ENCODE results near the gene MYG1.
A peak's percentile ranks its signal among the peaks of the same experiment; 100 is the strongest.
"Not testable (repeated sequence)": the region's sequence is repeated elsewhere in the genome, so short reads cannot be mapped to it uniquely, and the experiment has no call there.

The MYG1 gene

DNA sequence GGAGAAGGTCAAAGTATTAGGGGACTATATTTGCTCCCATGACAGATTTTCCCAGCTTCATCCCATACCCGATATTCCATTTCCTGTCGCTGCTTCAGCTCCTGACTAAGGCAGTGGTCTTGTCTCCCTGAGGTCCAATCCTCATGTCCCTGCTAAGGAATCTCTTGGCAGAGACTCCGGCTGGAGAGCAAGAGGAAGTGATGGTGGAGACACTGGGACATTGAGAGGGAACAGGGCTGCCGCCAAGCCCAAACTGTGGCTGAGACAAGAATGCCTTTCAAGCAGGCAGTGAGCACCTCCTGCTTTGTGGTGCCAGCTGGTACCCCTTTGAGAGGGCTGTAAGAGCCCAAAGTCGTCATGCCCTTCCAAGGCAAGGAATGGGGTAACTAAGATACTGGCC, 31.2 kb downstream of the MYG1 start:
- no peak for DNase-seq

DNA sequence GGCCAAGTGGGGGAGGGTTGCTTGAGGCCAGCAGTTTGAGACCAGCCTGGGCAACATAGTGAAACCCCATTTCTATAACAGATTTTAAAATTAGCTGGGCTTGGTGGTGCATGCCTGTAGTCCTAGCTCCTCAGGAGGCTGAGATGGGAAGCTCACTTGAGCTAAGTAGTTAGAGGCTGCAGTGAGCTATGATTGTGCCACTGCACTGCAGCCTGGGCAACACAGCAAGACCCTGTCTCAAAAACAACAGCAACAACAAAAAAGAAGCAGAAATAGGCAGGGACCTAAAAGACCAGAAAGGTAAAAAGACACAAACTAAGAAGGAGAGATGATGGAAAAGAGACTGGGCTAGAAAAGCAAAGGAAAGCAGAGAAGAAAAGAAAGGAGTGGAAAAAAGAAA, 32.8 kb downstream of the MYG1 start:
- DNase-seq: not testable (repeated sequence)

DNA sequence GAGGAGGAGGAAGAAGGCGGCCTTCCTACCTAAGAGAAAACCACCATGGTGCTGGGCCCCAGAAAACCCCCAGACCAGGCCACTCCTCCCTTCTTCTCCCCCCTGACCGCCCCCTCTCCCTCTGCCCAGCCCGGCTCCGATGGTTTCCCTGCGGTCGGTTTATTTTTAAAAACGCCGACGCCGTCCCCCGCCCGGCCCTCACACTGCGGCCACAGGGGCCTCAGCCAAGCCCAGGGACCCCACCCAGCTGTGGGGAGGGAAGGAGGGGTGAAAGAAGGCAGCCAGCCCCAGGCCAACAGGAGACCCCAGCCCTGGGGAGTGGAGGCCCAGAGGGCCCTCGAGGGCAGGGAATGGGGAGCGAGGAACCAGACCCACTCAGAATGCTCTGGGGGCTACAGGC, 33.2 kb downstream of the MYG1 start:
- no peak for DNase-seq

DNA sequence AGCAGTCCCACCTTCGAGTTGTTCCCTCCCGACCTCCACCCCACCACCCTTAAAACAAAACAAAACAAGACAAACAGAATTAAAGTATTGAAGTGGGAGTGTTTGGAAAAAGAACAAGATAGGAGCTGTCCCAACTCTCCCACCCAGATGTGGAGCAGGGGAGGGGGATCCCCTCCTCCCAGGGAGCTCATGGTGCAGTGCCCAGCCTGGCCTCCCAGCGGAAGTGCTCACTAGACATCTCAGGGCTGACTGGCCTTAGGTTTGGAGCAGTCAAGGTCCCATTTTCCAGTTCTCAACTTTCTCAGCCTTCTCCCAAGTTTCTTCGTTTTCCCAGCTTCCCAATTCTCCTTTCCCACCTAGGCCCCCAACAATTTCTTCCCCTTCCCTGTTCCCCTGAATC, 33.8 kb downstream of the MYG1 start:
- DNase-seq: no peak

DNA sequence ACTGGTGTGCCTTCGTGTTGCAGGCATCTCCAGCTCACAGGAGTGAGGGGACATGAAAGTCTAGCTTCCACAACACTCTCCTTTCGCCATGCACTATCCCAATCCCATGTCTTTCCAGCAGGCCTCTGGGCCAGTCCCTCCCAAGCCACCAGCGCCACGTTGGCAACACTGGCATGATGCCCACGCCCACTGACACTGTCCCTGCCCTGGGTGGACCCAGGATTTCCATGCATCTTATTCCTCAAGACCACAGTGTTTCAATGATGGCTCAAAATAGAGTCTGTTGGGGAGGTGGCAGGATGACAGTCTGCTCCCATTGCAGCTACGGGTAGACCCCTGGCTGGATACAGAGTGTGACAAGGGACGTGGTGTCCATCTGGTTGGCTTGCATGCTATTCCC, 34.4 kb downstream of the MYG1 start:
- no peak for DNase-seq

DNA sequence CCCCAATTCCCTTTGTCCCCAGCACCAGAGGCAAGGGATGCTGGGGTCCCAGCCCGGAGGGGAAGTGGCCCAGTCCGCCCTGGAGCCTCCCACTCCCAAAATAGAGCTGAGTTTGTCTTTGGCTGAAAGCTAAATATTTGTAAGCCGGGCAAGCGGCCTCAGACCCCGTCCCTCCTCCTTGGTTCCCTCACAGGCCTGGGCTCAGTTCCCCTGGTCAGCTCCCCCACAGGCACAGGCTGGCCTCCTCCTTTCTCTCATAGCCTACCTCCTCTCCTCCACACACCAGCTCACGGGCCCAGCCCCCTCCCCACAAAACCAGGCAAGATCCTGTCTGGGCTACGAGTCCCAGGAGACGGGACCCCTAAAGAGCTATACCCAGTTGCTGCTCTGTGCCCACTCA, 35.3 kb downstream of the MYG1 start:
- DNase-seq: no peak

DNA sequence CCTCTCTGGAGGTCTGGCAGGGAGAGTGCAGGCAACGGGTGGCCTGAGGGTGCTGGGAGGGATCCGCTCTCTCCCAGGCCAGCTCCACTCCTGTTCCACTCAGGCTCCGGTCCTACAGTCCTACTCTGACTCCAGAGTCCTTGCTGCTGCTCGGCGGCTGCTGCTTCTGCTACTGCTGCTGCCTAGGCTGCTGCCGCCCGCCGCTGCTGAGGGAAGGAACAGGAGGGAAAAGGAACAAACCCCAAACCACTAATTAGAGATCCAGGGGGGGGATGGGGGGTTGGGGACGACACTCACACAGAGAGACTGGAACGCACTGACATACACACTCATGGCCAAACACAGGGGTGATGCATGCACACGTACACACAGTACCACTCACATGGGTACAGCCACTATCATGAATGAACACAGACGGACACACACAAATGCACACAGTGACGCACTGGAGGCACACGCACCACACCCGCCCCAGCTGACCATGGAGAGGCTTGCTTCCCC, 36.7 kb downstream of the MYG1 start, which contains the start of gene SP7:
TSS of gene SP7 (minus strand) at position 174 of the 501 bp plus-strand sequence. CDS start 708 bp downstream, outside the sequence.
- no peak for DNase-seq

DNA sequence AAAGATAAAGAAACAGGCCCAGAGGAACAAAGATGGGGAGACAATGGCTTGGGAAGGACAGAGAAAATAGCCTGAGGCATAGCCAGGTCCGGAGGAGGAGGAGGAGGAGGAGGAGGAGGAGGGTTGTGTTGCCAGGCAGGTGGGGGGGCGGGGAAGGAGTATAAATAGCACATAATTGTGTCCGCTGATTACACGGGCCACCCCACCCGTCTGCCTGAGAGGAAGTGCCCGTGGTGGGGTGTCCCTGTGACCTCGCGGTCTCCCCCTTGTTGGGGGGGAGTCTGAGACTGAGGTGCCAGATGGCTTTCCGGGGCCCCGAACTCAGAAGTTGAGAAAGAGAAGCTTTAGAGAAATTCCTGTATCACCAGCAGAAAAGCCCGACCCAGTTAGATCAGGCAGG, 38.5 kb downstream of the MYG1 start:
- DNase-seq: no peak

DNA sequence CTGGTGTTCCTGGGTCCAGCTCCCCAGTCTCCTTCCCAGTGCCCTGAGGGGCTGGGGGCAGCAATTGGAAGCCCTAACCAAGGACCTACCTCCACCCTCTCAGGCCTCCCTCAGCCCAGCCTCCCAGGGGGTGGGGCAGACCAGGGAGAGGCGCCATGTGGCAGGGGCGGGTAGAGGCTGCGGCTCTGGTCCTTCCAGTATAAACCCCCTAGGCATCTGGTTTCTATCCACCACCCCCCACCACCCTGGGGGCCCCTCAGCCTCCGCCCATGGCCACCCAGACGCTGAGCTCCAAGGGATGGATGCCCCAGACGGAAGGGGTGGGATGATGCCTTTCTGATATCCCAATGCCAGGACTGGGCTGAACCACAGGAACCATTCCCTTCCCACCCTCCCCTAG, 39.4 kb downstream of the MYG1 start:
- DNase-seq: no peak

DNA sequence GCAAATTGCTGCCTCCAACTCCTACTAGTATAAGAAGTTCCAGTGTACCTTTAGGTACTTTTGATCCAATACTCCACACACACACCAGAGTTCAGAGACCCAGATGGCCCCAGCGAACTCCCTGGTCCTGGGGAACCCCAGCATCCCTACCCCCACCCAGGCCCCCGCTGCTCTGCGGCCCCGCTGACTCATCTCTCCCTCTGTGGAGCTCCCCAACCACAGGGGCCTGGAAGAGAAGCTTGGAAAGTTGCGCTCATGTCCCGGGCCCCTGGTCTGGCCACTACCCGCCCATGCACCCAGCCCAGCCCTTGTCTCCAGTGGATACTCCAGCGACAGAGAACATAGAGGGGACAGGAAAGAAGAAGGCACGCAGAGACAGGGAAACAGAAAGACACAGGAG, 40.9 kb downstream of the MYG1 start:
- DNase-seq: no peak

DNA sequence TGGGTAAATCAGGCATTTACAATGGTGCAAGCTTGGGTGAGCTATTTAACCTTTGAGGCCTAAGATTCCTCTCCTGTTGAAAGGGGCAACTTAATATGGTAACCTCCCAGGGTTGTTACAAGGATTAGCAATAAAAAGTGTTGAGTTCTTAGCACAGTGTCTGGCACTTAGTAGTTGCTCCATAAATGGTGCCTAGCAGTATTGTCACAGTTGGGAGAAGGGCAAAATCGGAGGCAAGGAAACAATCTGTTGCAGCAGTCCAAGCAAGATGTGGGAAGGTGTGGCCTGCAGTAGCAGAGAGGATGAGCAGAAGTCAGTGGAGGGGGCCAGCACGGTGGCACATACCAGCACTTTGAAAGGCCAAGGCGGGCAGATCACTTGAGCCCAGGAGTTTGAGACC, 44.0 kb downstream of the MYG1 start:
- DNase-seq: no peak

DNA sequence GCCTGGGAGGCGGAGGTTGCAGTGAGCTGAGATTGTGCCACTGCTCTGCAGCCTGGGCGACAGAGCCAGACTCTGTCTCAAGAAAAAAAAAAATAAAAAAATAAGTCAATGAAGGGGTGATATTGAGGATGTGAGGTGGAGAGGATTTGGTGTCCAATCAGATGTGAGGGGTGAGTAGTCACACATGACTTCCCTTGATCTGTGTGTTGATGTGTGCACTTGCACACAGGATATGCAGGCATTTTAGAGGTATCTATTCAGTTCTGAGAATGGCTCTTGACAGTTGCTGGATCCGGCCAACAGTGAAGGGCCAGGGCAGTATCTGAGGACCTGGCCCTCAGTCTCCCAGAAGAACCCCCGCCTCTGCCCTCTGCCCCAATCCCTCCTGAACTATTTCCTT, 44.5 kb downstream of the MYG1 start:
- no peak for DNase-seq

DNA sequence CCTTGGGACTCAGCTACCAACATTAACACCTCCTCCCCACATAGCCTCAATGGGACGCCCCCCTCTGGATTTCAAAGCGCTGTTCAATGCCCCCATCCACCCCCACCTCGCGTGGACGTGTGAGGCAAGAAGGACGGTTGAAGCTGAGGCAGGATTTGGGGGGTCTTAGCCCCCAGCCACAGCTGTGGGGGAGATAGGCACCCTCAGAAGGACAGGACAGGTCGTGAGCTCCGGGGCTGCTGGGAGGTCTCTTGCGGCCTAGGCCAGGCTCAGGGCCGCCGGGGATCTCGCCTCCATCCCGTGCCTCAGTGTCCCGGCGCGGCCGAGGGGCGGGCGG, 45.0 kb downstream of the MYG1 start:
- DNase-seq: no peak

DNA sequence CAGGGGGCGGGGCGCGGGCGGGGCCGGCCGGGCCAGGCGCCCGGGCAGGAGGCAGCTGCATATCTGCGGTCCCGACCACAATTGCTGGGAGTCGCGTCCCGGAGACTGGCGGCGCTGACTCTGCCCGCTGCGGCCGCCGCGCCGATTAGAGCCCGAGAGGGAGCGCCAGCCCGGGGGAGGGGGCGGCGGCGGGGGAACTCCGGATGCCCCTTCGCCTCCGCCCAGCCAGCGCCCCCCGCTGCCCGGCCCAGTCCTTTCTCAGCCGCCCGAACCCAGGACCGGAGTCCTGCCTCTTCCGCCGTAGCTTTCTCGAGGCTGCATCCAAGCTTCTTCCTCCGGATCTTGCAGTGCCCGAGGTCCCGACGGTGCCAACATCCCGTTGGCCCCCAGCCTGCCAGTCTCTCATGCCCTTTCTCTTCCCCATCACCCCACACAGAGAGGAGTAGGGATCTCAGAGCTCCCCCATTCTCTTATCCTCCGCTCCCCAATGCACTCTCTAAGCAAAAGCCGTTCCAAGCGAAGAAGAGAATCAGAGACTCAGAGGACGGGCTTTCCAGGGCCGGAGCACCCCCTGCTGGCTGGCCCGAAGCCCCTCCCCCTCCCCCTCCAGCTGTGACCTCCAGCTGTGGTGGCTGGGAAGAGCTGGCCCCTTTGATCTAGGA, 45.5 kb downstream of the MYG1 start:
- peak; percentile 50 to 60 for DNase-seq

DNA sequence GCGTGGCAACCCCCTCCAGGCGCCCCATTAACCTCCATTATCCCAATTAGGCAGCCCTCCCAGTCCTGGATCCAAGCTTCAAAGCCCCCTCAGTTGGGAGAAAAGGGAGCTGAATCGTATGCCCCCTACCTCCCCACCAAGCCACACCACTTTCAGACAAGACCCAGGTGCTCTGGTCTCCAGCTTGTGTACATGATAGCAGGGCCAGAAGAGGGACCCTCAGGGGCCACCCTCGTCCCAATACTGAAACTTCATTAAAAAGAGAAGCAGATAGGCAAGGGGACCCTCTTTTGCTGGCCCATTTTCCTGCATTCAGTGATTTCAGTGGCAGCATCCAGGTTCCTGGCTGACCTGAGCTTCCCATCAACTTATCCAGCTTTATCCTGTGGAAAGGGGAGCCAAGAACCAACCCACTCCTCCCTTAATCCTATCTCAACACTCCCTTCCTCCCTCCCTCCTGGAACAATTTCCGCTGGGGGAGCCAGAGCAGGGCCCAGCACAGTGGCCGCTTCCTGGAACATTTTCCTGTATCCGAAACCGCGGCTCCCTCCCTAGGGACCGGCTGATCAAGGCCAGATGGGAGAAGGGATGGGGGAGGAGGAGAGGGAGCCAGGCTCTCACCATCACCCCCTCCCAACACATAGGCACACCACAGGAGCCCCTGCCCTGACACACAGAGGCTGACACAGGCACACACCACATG, 46.1 kb downstream of the MYG1 start:
- no peak for DNase-seq

DNA sequence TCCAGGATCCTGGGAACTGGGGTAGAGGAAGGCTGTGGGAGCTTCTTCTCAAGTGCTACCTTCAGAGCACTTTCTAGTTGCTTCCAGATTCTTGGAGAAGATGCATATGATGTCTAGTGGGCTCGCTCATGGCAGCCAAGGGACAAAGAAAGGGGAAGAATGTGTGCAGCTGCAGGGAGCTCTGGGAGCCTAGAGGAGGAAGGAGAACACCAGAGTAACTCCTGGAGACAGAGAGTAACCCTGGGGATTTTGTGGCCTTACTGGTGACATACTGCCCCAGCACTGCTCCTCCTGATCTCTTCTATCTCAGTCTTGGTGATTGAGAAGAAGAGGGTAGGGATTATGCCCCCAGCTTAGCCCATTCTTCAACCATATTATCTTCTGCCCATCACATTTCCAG, 47.0 kb downstream of the MYG1 start:
- DNase-seq: no peak

DNA sequence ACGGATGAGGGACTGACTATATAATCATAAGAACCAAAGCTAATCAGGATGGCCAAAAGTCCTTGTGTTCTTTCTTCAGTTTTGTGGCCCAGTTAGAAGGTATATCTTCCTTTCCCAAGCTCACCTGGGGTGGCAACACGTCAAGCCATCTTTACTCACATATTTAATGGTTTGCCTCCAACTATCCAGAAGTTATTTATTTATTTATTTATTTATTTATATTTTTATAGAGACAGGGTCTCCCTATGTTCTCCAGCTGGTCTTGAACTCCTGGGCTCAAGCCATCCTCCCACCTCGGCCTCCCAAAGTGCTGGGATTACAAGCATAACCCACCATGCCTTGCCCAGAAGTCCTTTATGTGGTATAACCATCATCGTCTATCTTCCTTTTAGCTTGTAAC, 48.4 kb downstream of the MYG1 start:
- no peak for DNase-seq

DNA sequence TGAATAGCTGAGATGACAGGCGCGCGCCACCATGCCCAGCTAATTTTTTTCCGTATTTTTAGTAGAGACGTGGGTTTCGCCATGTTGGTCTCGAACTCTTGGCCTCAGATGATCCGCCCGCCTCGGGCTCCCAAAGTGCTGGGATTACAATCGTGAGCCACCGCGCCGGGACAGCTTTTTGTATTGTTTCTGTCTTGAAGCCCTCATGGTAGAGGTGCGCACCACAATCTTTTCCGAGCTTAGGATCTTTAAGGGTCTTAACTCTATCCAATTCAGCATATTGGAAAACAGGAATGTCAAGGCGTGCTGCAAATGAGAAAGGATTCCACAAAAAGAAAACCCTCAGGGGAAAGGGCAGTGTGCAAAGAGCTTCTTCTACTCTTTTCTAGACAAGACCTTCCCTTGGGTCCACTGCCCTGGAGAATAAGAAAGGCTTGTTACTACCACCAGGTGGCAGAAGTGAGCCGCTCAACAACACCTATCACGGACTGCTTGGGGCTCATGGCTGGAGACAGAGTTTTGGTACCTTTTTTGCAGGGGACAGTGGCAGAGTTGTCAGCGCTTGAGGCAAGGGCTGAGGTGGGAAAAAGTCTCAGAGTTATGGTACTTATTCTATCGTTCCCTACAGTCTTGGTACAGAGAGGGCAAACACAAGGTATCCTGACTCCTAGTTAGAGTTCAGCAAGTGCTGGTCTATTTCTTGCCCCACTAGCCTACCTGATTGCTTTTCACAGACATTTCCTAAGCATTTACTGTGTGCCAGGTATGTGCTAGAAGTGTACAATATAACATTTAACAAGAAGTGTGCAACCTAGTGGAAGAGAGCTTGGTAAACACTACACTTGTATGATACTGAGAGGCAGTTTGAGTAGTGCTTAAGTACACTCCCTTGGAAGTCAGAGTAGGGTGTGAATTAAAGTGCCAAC, 53.1 kb downstream of the MYG1 start:
- DNase-seq: peak; percentile 74 to 83

DNA sequence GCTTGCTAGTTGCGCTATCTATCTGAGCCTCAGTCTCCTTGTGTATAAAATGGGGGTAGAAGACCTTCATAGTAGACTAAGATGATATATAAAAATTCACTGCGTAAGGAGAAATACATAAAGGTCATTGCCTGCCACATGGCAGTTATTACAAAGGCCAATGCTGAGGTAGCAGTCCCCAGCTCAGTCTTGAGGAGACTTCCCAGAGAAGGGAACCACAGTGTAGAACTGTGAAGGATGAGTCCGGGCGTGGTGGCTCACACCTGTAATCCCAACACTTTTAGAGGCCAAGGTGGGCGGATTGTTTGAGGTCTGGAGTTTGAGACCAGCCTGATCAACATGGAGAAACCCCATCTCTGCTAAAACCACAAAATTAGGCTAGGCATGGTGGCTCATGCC, 53.8 kb downstream of the MYG1 start:
- no peak for DNase-seq

DNA sequence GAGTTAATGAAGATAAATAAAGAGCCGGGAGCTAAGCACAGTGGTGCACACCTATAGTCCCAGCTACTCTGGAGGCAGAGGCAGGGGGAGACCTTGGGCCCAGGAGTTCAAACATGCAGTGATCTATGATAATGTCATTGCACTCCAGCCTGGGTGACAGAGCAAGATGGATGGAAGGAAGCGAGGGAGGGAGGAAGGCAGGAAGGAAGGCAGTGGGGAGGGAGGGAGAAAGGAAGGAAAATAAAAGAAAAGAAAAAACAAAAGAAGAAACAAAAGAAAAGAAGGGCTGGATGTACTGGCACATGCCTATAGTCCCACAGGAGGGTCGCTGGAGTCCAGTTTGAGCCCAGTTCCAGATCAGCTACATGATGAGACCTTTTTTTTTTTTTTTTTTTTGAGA, 55.6 kb downstream of the MYG1 start:
- no peak for DNase-seq

All from SHP77 (cell line).